Body of pancreas (tissue), 4 donors: Measurements from ENCODE around the gene RAPGEF1.
"Not testable (repeated sequence)": the region's sequence is repeated elsewhere in the genome, so short reads cannot be mapped to it uniquely, and the experiment has no call there.

Experiments
- CTCF ChIP-seq, 7 experiments: fragments of 450-650 bp in 4 of 7; fragments of 200-600 bp in 3 of 7; sonication (generic) in 3 of 7; IDR thresholded peaks; one replicate each; pipeline ENCODE4 v1.5.1; 2016 to 2019; ENCODE audit warnings: antibody characterized with exemption in 7 of 7
- POLR2A ChIP-seq, 3 donors: fragments of 450-650 bp; IDR thresholded peaks; one replicate each; pipeline ENCODE4 v1.6.1; 2016; ENCODE audit warnings: antibody characterized with exemption in 3 of 3, mild to moderate bottlenecking in 2 of 3

- TF ChIP-seq POLR2A, CTCF (IDR thresholded peaks at IDR 0.05): not testable (repeated sequence)
Observed at GRCh38 chr9:131683094-131683493, 56.8 kb downstream of the RAPGEF1 start.
